ENCODE results near the gene MIOS. TPM values are rescaled to one million over a fixed set of nuclear protein-coding genes. Genes with fewer than 3 reads are reported as not detected.

Gene MIOS
- total RNA-seq, 4 donors from 2014 or later: 8.4 to 41.9 (median 26.1) TPM

DNA sequence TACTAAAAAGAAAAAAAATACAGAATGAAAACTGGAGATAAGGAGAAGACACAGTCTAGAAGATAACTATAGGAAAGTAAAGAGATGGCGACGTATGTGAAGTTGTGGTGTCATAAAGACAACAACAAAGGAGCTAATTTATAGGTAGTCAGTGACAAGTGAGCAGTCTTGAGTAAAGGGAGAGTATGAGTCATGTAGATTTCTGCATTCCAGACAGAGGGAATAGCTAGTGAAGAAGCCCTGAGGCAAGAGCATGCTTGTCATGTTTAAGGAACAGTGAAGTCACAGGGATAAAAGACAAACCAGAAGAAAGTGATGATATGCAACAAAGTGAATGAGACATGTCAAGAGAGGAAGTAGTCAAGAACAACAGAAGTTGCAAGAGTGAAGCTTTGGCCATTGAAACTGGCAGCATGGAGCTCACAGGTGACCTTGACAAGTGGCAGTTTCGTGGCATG is 2.3 kb upstream of the MIOS start:
- H3K4me1 ChIP-seq: peaks cover 12 to 30% (median 18%) of the 10 kb centered on the region in 4 donors
- in situ Hi-C loops (cut with MboI; ENCODE audit: low pct_ligation_motif_present in 1 of 4, low pct_unique_long_range_greater_than_20kb in 1 of 4, low sequenced_read_pairs in 3 of 4): no loop called here
- H3K36me3 ChIP-seq: peaks cover 0 to 2% (median 0%) of the 10 kb centered on the region in 4 donors
- no peak overlapping the region for H3K27ac ChIP-seq
- 87 to 94% methylated on average over 3 of the region's 3 CpGs for WGBS, 2 donors (ENCODE audit: low coverage in 1 of 2)
- no peak for TF ChIP-seq POLR2A (IDR thresholded peaks at IDR 0.05)
- no peak for TF ChIP-seq EP300 (IDR thresholded peaks at IDR 0.05; ENCODE audit: low read depth)
- TF ChIP-seq, protein P1, sequence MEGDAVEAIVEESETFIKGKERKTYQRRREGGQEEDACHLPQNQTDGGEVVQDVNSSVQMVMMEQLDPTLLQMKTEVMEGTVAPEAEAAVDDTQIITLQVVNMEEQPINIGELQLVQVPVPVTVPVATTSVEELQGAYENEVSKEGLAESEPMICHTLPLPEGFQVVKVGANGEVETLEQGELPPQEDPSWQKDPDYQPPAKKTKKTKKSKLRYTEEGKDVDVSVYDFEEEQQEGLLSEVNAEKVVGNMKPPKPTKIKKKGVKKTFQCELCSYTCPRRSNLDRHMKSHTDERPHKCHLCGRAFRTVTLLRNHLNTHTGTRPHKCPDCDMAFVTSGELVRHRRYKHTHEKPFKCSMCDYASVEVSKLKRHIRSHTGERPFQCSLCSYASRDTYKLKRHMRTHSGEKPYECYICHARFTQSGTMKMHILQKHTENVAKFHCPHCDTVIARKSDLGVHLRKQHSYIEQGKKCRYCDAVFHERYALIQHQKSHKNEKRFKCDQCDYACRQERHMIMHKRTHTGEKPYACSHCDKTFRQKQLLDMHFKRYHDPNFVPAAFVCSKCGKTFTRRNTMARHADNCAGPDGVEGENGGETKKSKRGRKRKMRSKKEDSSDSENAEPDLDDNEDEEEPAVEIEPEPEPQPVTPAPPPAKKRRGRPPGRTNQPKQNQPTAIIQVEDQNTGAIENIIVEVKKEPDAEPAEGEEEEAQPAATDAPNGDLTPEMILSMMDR (IDR thresholded peaks at IDR 0.05): no peak
- TF ChIP-seq POLR2AphosphoS5 (IDR thresholded peaks at IDR 0.05): no peak
- no peaks in the 10 kb centered on the region for H3K27me3 ChIP-seq
- intact Hi-C loops (cut with DNase I; ENCODE audit: low total_unique reads): no loop called here
- DNase-seq: no peak
- H3K9me3 ChIP-seq: no peaks in the 10 kb centered on the region
- no peak overlapping the region for H3K4me3 ChIP-seq

DNA sequence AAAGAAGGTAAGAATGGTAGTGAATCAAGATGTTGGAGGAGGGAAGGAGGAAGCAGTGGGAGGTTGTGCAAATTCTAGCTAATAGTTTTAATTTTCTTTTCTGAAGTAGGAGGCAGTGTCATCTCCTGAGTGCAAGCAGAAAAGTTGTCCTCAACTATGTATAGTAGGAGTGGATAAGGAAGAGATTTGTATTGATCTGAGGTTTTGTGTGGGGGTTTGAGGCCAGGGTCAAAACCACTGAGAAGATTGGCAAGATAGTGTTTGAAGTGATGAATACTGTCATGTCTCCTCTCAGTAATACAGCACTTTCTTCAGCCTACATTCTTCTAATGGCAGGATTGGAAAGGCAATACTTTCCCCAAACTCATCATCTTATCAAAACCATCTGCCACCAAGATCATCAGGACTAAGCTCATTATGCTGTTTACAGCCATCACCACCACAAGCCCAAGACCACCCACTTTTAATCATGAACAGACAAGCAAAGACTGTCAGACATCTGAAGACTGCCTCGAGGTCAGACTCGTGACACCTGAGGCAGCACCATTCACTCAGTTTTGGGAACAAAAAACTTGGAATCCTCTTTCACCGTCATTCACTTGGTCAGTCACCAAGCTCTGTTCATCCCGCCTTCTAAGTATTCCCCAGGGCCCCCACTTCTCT is 1.5 kb upstream of the MIOS start:
- H3K36me3 ChIP-seq: no peaks in the 10 kb centered on the region
- TF ChIP-seq POLR2AphosphoS5 (IDR thresholded peaks at IDR 0.05) (no peak), EP300 (IDR thresholded peaks at IDR 0.05; ENCODE audit: low read depth) (no peak), POLR2A (IDR thresholded peaks at IDR 0.05) (no peak)
- TF ChIP-seq, protein P1 (IDR thresholded peaks at IDR 0.05): no peak
- DNase-seq: no peak
- 96 to 100% methylated on average over 1 to 4 of the region's 4 CpGs for WGBS, 2 donors (ENCODE audit: low coverage in 1 of 2)
- H3K27ac ChIP-seq: no peak overlapping the region
- H3K27me3 ChIP-seq: no peaks in the 10 kb centered on the region
- intact Hi-C loops (cut with DNase I; ENCODE audit: low total_unique reads) (loop anchor here (5.0 kb wide), 1 partner anchor 928 kb away; the partner anchor contains the start of gene ZNF316), in situ Hi-C loops (cut with MboI; ENCODE audit: low pct_ligation_motif_present in 1 of 4, low pct_unique_long_range_greater_than_20kb in 1 of 4, low sequenced_read_pairs in 3 of 4) (no loop called here)
- H3K4me3 ChIP-seq: no peak overlapping the region
- peaks cover 12 to 36% (median 21%) of the 10 kb centered on the region in 4 donors for H3K4me1 ChIP-seq
- H3K9me3 ChIP-seq: no peaks in the 10 kb centered on the region

DNA sequence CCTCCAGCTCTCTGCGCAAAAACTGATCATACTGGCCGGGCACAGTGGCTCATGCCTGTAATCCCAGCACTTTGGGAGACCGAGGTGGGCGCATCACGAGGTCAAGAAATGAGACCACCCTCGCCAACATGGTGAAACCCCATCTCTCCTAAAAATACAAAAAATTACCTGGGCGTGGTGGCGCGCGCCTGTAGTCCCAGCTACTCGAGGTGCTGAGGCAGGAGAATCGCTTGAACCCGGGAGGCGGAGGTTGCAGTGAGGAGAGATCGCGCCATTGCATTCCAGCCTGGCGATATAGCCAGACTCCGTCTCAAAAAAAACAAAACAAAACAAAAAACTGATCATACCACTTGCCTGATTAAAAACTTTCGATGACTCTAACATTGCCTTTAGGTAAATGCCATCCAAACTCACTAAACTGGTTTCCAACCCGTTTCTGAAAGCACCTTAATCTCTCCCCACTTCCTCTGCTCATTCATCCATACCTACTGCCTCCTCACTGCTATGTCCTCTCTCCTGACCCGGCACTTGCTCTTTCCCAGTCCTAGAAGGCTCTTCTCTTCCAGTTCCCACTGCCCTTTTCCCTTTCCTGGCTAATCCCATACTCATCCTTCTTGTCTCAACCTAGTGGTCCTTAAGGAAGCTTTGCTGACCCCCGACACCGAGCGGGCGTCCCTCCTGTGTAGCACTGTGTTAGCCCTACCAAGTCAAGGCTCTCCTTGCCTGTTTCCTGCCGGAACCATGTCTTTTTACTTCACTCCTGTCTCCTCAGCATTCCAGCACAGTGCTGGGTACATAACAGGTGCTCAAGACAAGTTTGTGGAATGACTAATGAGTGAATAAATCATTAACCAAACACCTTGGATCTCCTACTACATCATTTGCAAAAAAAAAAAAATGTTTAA is 686 bp upstream of the MIOS start:
- Histone ChIP-seq H3K4me3 (peak overlapping the region; percentile 38 to 89 (median 85)), H3K27me3 (no peaks in the 10 kb centered on the region), H3K4me1 (peaks cover 12 to 43% (median 22%) of the 10 kb centered on the region in 4 donors), H3K9me3 (no peaks in the 10 kb centered on the region), H3K27ac (peak overlapping the region; percentile 90 to 98 (median 98)), H3K36me3 (no peaks in the 10 kb centered on the region)
- intact Hi-C loops (cut with DNase I; ENCODE audit: low total_unique reads): loop anchor here (5.0 kb wide), 1 partner anchor 929 kb away; the partner anchor contains the start of gene ZNF316
- peak; percentile 25 for DNase-seq
- in situ Hi-C loops (cut with MboI; ENCODE audit: low pct_ligation_motif_present in 1 of 4, low pct_unique_long_range_greater_than_20kb in 1 of 4, low sequenced_read_pairs in 3 of 4): no loop called here
- no peak for TF ChIP-seq POLR2AphosphoS5 (IDR thresholded peaks at IDR 0.05)
- TF ChIP-seq POLR2A (IDR thresholded peaks at IDR 0.05): peak; percentile 28
- WGBS, 2 donors (ENCODE audit: low coverage in 1 of 2): 49 to 73% methylated on average over 15 to 26 of the region's 26 CpGs

DNA sequence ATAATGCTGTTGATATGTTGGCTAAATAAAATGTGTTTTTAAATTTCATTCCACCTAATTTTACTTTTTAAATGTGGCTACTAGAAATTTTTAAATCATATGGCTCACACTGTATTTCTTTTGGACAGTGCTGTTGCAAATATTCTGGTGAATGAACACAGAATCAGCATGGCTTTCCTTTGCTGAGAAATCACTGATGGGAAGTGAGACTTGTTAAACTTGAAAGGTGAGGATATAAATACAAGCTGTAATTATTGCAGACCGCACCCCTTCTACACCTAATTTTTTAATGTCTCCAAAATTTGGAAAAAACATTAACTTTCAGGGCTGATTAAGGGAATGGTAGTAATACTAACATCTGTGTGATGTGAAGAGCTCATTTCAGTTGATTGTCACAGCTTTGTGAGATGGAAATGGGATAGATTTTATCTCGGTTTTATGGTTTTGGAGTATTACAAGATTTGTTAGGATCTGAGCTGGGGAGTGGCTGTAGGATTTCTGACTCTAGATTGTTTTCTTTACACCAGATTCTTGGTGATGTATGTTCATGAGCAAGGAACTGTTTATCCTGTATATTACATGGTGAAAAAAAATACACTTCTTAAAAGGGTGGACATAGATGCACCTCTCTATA is 1.3 kb downstream of the MIOS start:
- 21 to 52% methylated on average over 2 of the region's 2 CpGs for WGBS, 2 donors (ENCODE audit: low coverage in 1 of 2)
- peaks cover 12 to 43% (median 22%) of the 10 kb centered on the region in 4 donors for H3K4me1 ChIP-seq
- in situ Hi-C loops (cut with MboI; ENCODE audit: low pct_ligation_motif_present in 1 of 4, low pct_unique_long_range_greater_than_20kb in 1 of 4, low sequenced_read_pairs in 3 of 4): no loop called here
- H3K36me3 ChIP-seq: no peaks in the 10 kb centered on the region
- peak overlapping the region in 3 of 4 donors; percentile 82 to 89 (median 88) for H3K4me3 ChIP-seq
- H3K27ac ChIP-seq: peak overlapping the region; percentile 90 to 98 (median 98)
- no peak for TF ChIP-seq EP300 (IDR thresholded peaks at IDR 0.05; ENCODE audit: low read depth)
- TF ChIP-seq POLR2A (IDR thresholded peaks at IDR 0.05): no peak
- TF ChIP-seq, protein P1 (IDR thresholded peaks at IDR 0.05): no peak
- TF ChIP-seq POLR2AphosphoS5 (IDR thresholded peaks at IDR 0.05): no peak
- H3K27me3 ChIP-seq: no peaks in the 10 kb centered on the region
- intact Hi-C loops (cut with DNase I; ENCODE audit: low total_unique reads): loop anchor here (5.0 kb wide), 1 partner anchor 931 kb away; the partner anchor contains the start of gene ZNF316
- H3K9me3 ChIP-seq: no peaks in the 10 kb centered on the region
- no peak for DNase-seq
